IPS DF 19.7 (cell line): ENCODE measurements around the gene RIMOC1.

Source experiments
- DNase-seq: peaks from one replicate; pipeline ENCODE4 v3.0.0-alpha.2; 2013; ENCODE audit warnings: low read depth, low spot score

RIMOC1 gene

GRCh38 chr5:41903892-41904799, at the start of gene RIMOC1:
Gene RIMOC1, plus strand, starts transcription at chr5:41904344. Its CDS starts 24 bp downstream, at chr5:41904368.
- peak; percentile 96 for DNase-seq

- DNase-seq = no peak
These were observed 47.3 kb upstream of the RIMOC1 start for GRCh38 chr5:41856644-41857491.

- DNase-seq = no peak
These were observed 46.2 kb upstream of the RIMOC1 start for GRCh38 chr5:41857989-41858388.

- no peak for DNase-seq
These were observed 45.3 kb upstream of the RIMOC1 start for GRCh38 chr5:41858890-41859289.

- no peak for DNase-seq
These were observed 40.2 kb upstream of the RIMOC1 start for GRCh38 chr5:41863871-41864486.

GRCh38 chr5:41869151-41869723, 34.9 kb upstream of the RIMOC1 start:
- no peak for DNase-seq

GRCh38 chr5:41869724-41870626, 34.2 kb upstream of the RIMOC1 start, which contains the start of gene OXCT1:
Gene OXCT1, minus strand, starts transcription at chr5:41870425. Its CDS starts 67 bp downstream, at chr5:41870358.
- DNase-seq = peak; percentile 54

GRCh38 chr5:41870627-41871048, 33.5 kb upstream of the RIMOC1 start:
- no peak for DNase-seq

GRCh38 chr5:41871852-41872251, 32.3 kb upstream of the RIMOC1 start:
- DNase-seq = no peak

GRCh38 chr5:41874512-41875060, 29.6 kb upstream of the RIMOC1 start:
- DNase-seq = no peak

- no peak for DNase-seq
These were observed 29.0 kb upstream of the RIMOC1 start for GRCh38 chr5:41875121-41875520.

GRCh38 chr5:41876678-41877077, 27.5 kb upstream of the RIMOC1 start:
- no peak for DNase-seq

GRCh38 chr5:41877408-41877807, 26.7 kb upstream of the RIMOC1 start:
- no peak for DNase-seq

- no peak for DNase-seq
These were observed 26.0 kb upstream of the RIMOC1 start for GRCh38 chr5:41878173-41878572.

GRCh38 chr5:41878643-41879478, 25.3 kb upstream of the RIMOC1 start:
- no peak for DNase-seq

GRCh38 chr5:41882765-41883164, 21.4 kb upstream of the RIMOC1 start:
- no peak for DNase-seq

GRCh38 chr5:41883243-41883642, 20.9 kb upstream of the RIMOC1 start:
- DNase-seq = no peak

- DNase-seq = no peak
These were observed 20.2 kb upstream of the RIMOC1 start for GRCh38 chr5:41883936-41884335.

GRCh38 chr5:41885286-41885685, 18.9 kb upstream of the RIMOC1 start:
- no peak for DNase-seq
